Heart right ventricle (tissue), 16 donors: ENCODE results near the gene RXFP4. TPM values are rescaled to one million over a fixed set of nuclear protein-coding genes. Genes with fewer than 3 reads are reported as not detected.

Experiments used
- ATAC-seq, 8 donors: fragments of 200-7000 bp; cut with Tn5 transposase; one replicate each; pipeline ENCODE4 v1.9.1; 2020; ENCODE audit warnings: mild to moderate bottlenecking in 8 of 8, moderate library complexity in 8 of 8, moderate number of reproducible peaks in 1 of 8
- DNase-seq, 2 donors: peaks; one replicate each; pipeline ENCODE4 v3.0.0-alpha.2; 2020
- H3K27ac ChIP-seq, 10 donors: fragments of 200-600 bp; sonication (generic) in 2 of 10; one replicate each; pipeline versions ENCODE4 v1.5.0 to v1.8.0; 2020 to 2022; ENCODE audit warnings: mild to moderate bottlenecking in 3 of 10
- H3K27me3 ChIP-seq, 7 donors: fragments of 200-600 bp; one replicate each; pipeline ENCODE4 v1.8.0; 2021 to 2022; ENCODE audit warnings: mild to moderate bottlenecking in 2 of 7
- H3K36me3 ChIP-seq, 9 donors: fragments of 200-600 bp; sonication (generic) in 1 of 9; one replicate each; pipeline versions ENCODE4 v1.5.0 to v1.8.0; 2020 to 2022; ENCODE audit warnings: mild to moderate bottlenecking in 2 of 9
- H3K4me1 ChIP-seq, 9 donors: fragments of 200-600 bp; sonication (generic) in 1 of 9; one replicate each; pipeline versions ENCODE4 v1.5.0 to v1.8.0; 2020 to 2022; ENCODE audit warnings: mild to moderate bottlenecking in 4 of 9
- H3K4me3 ChIP-seq, 10 donors: fragments of 200-600 bp; sonication (generic) in 2 of 10; one replicate each; pipeline versions ENCODE4 v1.5.0 to v1.8.0; 2020 to 2022; ENCODE audit warnings: mild to moderate bottlenecking in 7 of 10, moderate library complexity in 2 of 10
- H3K9me3 ChIP-seq, 11 donors: fragments of 200-600 bp in 10 of 11; sonication (generic) in 2 of 11; one replicate each; pipeline versions ENCODE4 v1.5.0 to v1.8.0; 2013 to 2022; ENCODE audit warnings: mild to moderate bottlenecking in 2 of 11, control low read depth in 1 of 11, moderate library complexity in 1 of 11
- WGBS, 2 donors: extraction: QIAGEN DNeasy Blood & Tissue Kit; methylation state at CpG; one replicate each; pipeline ENCODE4 v1.1.7; 2013; ENCODE audit warnings: inconsistent platforms in 1 of 2; 5-methylcytosine and 5-hydroxymethylcytosine counted together
- intact Hi-C, 10 donors: fragments of 100-400 bp; cut with DNase I; formaldehyde crosslinking; loops; one replicate each; pipeline versions ENCODE4 v1.11.1 to v1.14.2; 2022
- microRNA-seq, 2 donors: library from miRNA; unstranded; fragments of <30 nt; microRNA quantifications; one replicate each; pipeline ENCODE4 v1.2.0, GENCODE V29; 2021
- polyA plus RNA-seq, 2 donors: library from polyadenylated mRNA; stranded (reverse); fragments of 200-250 nt; gene quantifications; one replicate each; pipeline ENCODE4 v1.2.3, GENCODE V29; 2013
- total RNA-seq, 10 donors: library from RNA; stranded (reverse); fragmentation: NEBNext Ultra II Directional in 3 of 10; extraction: Animal tissue kit (Norgen Biotek cat#: 25700) in 3 of 10; gene quantifications; one replicate each; pipeline versions ENCODE4 v1.2.1 to v1.2.4, GENCODE V29; 2021 to 2023
- TF ChIP-seq, protein P1 (sequence below), 9 donors: fragments of 200-600 bp; sonication (generic) in 2 of 9; IDR thresholded peaks; one replicate each; pipeline versions ENCODE4 v1.5.0 to v1.8.0; 2021 to 2022; ENCODE audit warnings: antibody characterized with exemption in 9 of 9, mild to moderate bottlenecking in 5 of 9, moderate library complexity in 1 of 9
- donor health status: Arrhythmogenic right ventricular cardiomyopathy.
- donor health status: ischemic (EF 13 %, LVEDD 7.1; RV severe dilation, severe dysfunction).
- donor health status: healthy with polysubstance abuse.
- donor health status: DM: no; HTN: yes; CAD: no.
- donor health status: DM: no; HTN: no; CAD: no.
- donor health status: ischemic (EF 25% LVEDD 6.9; RV normal size, moderate dysfunction).
- donor health status: ischemic (EF 25% LVEDD 5.7; RV mildly dilated, moderate dysfunction).
- donor health status: healthy.
- donor health status: DM: yes; HTN: yes; CAD: no.
- donor health status: Ischemic cardiomyopathy.
- donor health status: ischemic (EF 35%, LVEDD 5.7; RV mildly dilated, moderate dysfunction).
- donor health status: nonischemic (EF 11% LVEDD 7.7; RV severe dilation, severe dysfunction).
- donor health status: DM: yes; HTN: yes; CAD: no.
- donor health status: PGD.
- donor health status: ischemic (EF 29% LVEDD 5.4; RV normal size, mild dysfunction).
- donor health status: nonischemic (EF 23%, LVEDD 6.1; RV moderate dilation, normal function).

RXFP4 gene
- total and polyA plus RNA-seq, 12 donors, result 0.04 TPM; not detected in 11

DNA sequence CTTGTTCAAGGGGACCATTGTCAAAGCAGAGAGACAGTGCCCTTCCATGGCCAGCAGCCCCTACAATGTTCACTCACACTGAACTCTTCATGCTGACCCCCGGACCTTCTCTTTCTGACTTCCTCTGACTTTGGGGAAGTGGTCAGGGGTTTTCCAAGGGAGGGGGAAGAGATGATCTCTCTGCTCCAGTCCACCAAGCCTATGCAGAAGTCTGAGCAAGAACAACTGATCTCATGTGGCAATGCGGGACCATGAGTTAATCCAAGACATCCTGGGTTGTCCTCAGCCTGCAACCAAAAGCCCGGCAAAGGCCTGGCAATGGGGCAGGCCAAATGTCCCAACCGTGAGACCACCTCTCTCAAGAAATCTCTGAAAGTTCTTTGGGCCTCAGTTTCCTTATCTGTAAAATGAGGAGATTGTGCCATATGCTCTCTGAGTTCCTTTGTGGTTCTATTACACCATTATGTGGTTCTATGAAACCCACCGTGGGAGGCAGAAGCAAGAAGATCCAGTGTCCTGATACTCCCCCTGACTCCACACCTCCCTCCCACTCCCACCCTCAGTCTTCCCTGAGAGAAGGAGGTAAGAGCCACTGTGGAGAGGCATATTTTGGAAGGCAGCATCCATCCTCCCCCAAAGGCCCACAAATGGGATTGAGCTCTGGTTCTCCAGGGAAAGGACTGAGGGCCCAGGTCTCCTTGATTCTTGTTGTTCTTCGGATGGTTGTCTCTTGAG, 48.7 kb downstream of the RXFP4 start:
- H3K27me3 ChIP-seq, result no peaks in the 10 kb centered on the region
- no peaks in the 10 kb centered on the region for H3K9me3 ChIP-seq
- no peaks in the 10 kb centered on the region for H3K36me3 ChIP-seq
- H3K4me1 ChIP-seq, result peaks cover 6 to 37% (median 13%) of the 10 kb centered on the region in 9 donors
- intact Hi-C loops, result no loop called here
- ATAC-seq, result peak in 7 of 8 donors; percentile 27 to 70 (median 43)
- DNase-seq, result no peak
- 77 to 90% methylated on average over 6 of the region's 6 CpGs for WGBS, 2 donors
- peak overlapping the region in 6 of 10 donors; percentile 0 to 90 (median 54) for H3K27ac ChIP-seq
- TF ChIP-seq, protein P1, sequence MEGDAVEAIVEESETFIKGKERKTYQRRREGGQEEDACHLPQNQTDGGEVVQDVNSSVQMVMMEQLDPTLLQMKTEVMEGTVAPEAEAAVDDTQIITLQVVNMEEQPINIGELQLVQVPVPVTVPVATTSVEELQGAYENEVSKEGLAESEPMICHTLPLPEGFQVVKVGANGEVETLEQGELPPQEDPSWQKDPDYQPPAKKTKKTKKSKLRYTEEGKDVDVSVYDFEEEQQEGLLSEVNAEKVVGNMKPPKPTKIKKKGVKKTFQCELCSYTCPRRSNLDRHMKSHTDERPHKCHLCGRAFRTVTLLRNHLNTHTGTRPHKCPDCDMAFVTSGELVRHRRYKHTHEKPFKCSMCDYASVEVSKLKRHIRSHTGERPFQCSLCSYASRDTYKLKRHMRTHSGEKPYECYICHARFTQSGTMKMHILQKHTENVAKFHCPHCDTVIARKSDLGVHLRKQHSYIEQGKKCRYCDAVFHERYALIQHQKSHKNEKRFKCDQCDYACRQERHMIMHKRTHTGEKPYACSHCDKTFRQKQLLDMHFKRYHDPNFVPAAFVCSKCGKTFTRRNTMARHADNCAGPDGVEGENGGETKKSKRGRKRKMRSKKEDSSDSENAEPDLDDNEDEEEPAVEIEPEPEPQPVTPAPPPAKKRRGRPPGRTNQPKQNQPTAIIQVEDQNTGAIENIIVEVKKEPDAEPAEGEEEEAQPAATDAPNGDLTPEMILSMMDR (IDR thresholded peaks at IDR 0.05), result no peak
- H3K4me3 ChIP-seq, result peak overlapping the region in 1 of 10 donors; percentile 43

Small RNA genes within 50 kb of the gene (microRNA-seq; reads per million reads assigned to microRNA genes)
- 0 reads per million in 2 donors for gene MIR6738

Other genes starting within 250 kb of the RXFP4 start
- 10 to 100 TPM; 21.6 to 30.7 (median 28.1) TPM for gene GON4L, start 84.4 kb upstream of the RXFP4 start, total RNA-seq
- 10 to 100 TPM in 1 of 2 donors, 1 to 10 TPM in 1; 8.8 to 25.5 TPM for gene GON4L, start 84.4 kb upstream of the RXFP4 start, polyA plus RNA-seq
- 10 to 100 TPM in 9 of 10 donors, 1 to 10 TPM in 1; 9.2 to 19.4 (median 12.8) TPM for gene SYT11, start 82.1 kb upstream of the RXFP4 start, total RNA-seq
- gene SYT11, start 82.1 kb upstream of the RXFP4 start, polyA plus RNA-seq, result 1 to 10 TPM; 1.8 to 9.5 TPM
- gene RIT1, start 30.3 kb upstream of the RXFP4 start, total RNA-seq, result 10 to 100 TPM; 12.8 to 32.3 (median 21.9) TPM
- 10 to 100 TPM; 11.5 to 17.0 TPM for gene RIT1, start 30.3 kb upstream of the RXFP4 start, polyA plus RNA-seq
- gene KHDC4, start 7.2 kb upstream of the RXFP4 start, total RNA-seq, result 10 to 100 TPM; 17.6 to 30.3 (median 22.0) TPM
- gene KHDC4, start 7.2 kb upstream of the RXFP4 start, polyA plus RNA-seq, result 10 to 100 TPM; 14.3 to 33.8 TPM
- 10 to 100 TPM; 48.6 to 79.8 (median 58.2) TPM for gene ARHGEF2, start 36.9 kb downstream of the RXFP4 start, total RNA-seq
- gene ARHGEF2, start 36.9 kb downstream of the RXFP4 start, polyA plus RNA-seq, result 10 to 100 TPM; 22.7 to 38.0 TPM
- 100 to 1,000 TPM in 2 of 10 donors, 10 to 100 TPM in 8; 70.3 to 124 (median 73.7) TPM for gene SSR2, start 79.3 kb downstream of the RXFP4 start, total RNA-seq
- 100 to 1,000 TPM in 1 of 2 donors, 10 to 100 TPM in 1; 66.1 to 322 TPM for gene SSR2, start 79.3 kb downstream of the RXFP4 start, polyA plus RNA-seq
- gene UBQLN4, start 112.2 kb downstream of the RXFP4 start, total RNA-seq, result 10 to 100 TPM; 19.9 to 32.2 (median 26.2) TPM
- gene UBQLN4, start 112.2 kb downstream of the RXFP4 start, polyA plus RNA-seq, result 10 to 100 TPM; 15.7 to 19.7 TPM
- gene LAMTOR2, start 113.1 kb downstream of the RXFP4 start, total RNA-seq, result 10 to 100 TPM; 49.4 to 64.9 (median 59.6) TPM
- gene LAMTOR2, start 113.1 kb downstream of the RXFP4 start, polyA plus RNA-seq, result 100 to 1,000 TPM in 1 of 2 donors, 10 to 100 TPM in 1; 94.3 to 105 TPM
- gene RAB25, start 119.5 kb downstream of the RXFP4 start, total RNA-seq, result under 1 TPM in 1 of 10 donors, not detected in 9; 0.50 TPM
- under 1 TPM in 1 of 2 donors, not detected in 1; 0.17 TPM for gene RAB25, start 119.5 kb downstream of the RXFP4 start, polyA plus RNA-seq
- gene MEX3A, start 140.8 kb downstream of the RXFP4 start, total RNA-seq, result under 1 TPM; 0.09 to 0.31 (median 0.19) TPM
- under 1 TPM; 0.17 to 0.29 TPM for gene MEX3A, start 140.8 kb downstream of the RXFP4 start, polyA plus RNA-seq
- gene LMNA, start 173.1 kb downstream of the RXFP4 start, total RNA-seq, result 100 to 1,000 TPM; 213 to 554 (median 267) TPM
- gene LMNA, start 173.1 kb downstream of the RXFP4 start, polyA plus RNA-seq, result 100 to 1,000 TPM; 286 to 356 TPM
- 1 to 10 TPM in 9 of 10 donors, under 1 TPM in 1; 0.98 to 6.8 (median 1.8) TPM for gene SEMA4A, start 211.9 kb downstream of the RXFP4 start, total RNA-seq
- gene SEMA4A, start 211.9 kb downstream of the RXFP4 start, polyA plus RNA-seq, result 1 to 10 TPM; 1.1 to 2.0 TPM